ENCODE data around the gene NAPSA.

The NAPSA gene

GRCh38 chr19:50326101-50326664 lies 39.3 kb downstream of the NAPSA start:
- no peak for TF ChIP-seq CTCF (conservative IDR thresholded peaks at IDR 0.05; ENCODE audit: low read depth, low read length)

GRCh38 chr19:50325310-50326100 lies 39.9 kb downstream of the NAPSA start:
- no peak for TF ChIP-seq CTCF (conservative IDR thresholded peaks at IDR 0.05; ENCODE audit: low read depth, low read length)
- no peaks in the 10 kb centered on the region for H3K79me2 ChIP-seq (ENCODE audit: insufficient read depth, low read depth)
- H3K4me3 ChIP-seq (IDR thresholded peaks at IDR 0.05; ENCODE audit: insufficient read depth, low read depth, low read length) = no peak overlapping the region
- H3K4me1 ChIP-seq (ENCODE audit: low read depth, poor library complexity, severe bottlenecking) = no peaks in the 10 kb centered on the region
- H3K9ac ChIP-seq = no peak overlapping the region
- H4K20me1 ChIP-seq (ENCODE audit: insufficient read depth) = no peaks in the 10 kb centered on the region
- no peak overlapping the region for H2AFZ ChIP-seq (ENCODE audit: low read depth)
- H3K36me3 ChIP-seq (ENCODE audit: insufficient read depth) = no peaks in the 10 kb centered on the region
- H3K4me2 ChIP-seq = no peak overlapping the region
- H3K27ac ChIP-seq = no peak overlapping the region
- H3K27me3 ChIP-seq (ENCODE audit: insufficient read depth, low read depth) = peaks cover 40% of the 10 kb centered on the region

More at GRCh38 chr19:50326101-50326664, 39.3 kb downstream of the NAPSA start:
- no peak overlapping the region for H2AFZ ChIP-seq (ENCODE audit: low read depth)
- no peak overlapping the region for H3K4me2 ChIP-seq
- no peaks in the 10 kb centered on the region for H3K36me3 ChIP-seq (ENCODE audit: insufficient read depth)
- no peak overlapping the region for H3K4me3 ChIP-seq (IDR thresholded peaks at IDR 0.05; ENCODE audit: insufficient read depth, low read depth, low read length)
- H4K20me1 ChIP-seq (ENCODE audit: insufficient read depth) = no peaks in the 10 kb centered on the region
- peaks cover 39% of the 10 kb centered on the region for H3K27me3 ChIP-seq (ENCODE audit: insufficient read depth, low read depth)
- H3K4me1 ChIP-seq (ENCODE audit: low read depth, poor library complexity, severe bottlenecking) = no peaks in the 10 kb centered on the region
- no peak overlapping the region for H3K27ac ChIP-seq
- H3K79me2 ChIP-seq (ENCODE audit: insufficient read depth, low read depth) = no peaks in the 10 kb centered on the region
- H3K9ac ChIP-seq = no peak overlapping the region

GRCh38 chr19:50324331-50324730 lies 41.1 kb downstream of the NAPSA start:
- TF ChIP-seq CTCF (conservative IDR thresholded peaks at IDR 0.05; ENCODE audit: low read depth, low read length) = no peak
- Histone ChIP-seq H3K4me3 (IDR thresholded peaks at IDR 0.05; ENCODE audit: insufficient read depth, low read depth, low read length) (no peak overlapping the region), H3K79me2 (ENCODE audit: insufficient read depth, low read depth) (no peaks in the 10 kb centered on the region), H3K4me1 (ENCODE audit: low read depth, poor library complexity, severe bottlenecking) (no peaks in the 10 kb centered on the region), H3K9ac (no peak overlapping the region), H3K27ac (no peak overlapping the region), H4K20me1 (ENCODE audit: insufficient read depth) (no peaks in the 10 kb centered on the region), H2AFZ (ENCODE audit: low read depth) (no peak overlapping the region), H3K27me3 (ENCODE audit: insufficient read depth, low read depth) (peaks cover 32% of the 10 kb centered on the region), H3K4me2 (no peak overlapping the region), H3K36me3 (ENCODE audit: insufficient read depth) (no peaks in the 10 kb centered on the region)

- no peak overlapping the region for H3K27ac ChIP-seq
- H3K79me2 ChIP-seq (ENCODE audit: insufficient read depth, low read depth) = no peaks in the 10 kb centered on the region
- H4K20me1 ChIP-seq (ENCODE audit: insufficient read depth) = no peaks in the 10 kb centered on the region
- H3K4me3 ChIP-seq (IDR thresholded peaks at IDR 0.05; ENCODE audit: insufficient read depth, low read depth, low read length) = no peak overlapping the region
- no peak overlapping the region for H2AFZ ChIP-seq (ENCODE audit: low read depth)
- no peak overlapping the region for H3K4me2 ChIP-seq
- H3K4me1 ChIP-seq (ENCODE audit: low read depth, poor library complexity, severe bottlenecking) = no peaks in the 10 kb centered on the region
- no peaks in the 10 kb centered on the region for H3K36me3 ChIP-seq (ENCODE audit: insufficient read depth)
- no peak for TF ChIP-seq CTCF (conservative IDR thresholded peaks at IDR 0.05; ENCODE audit: low read depth, low read length)
- H3K27me3 ChIP-seq (ENCODE audit: insufficient read depth, low read depth) = peaks cover 34% of the 10 kb centered on the region
- H3K9ac ChIP-seq = no peak overlapping the region
Observed at GRCh38 chr19:50323782-50324133, 41.7 kb downstream of the NAPSA start.
